OCI-M2 (cell line): ENCODE results near the gene VGLL1.
A peak's percentile ranks its signal among the peaks of the same experiment; 100 is the strongest.

Experiments used
- DNase-seq: peaks from one replicate; lab custom pipeline; 2025; ENCODE audit not compliant: unreplicated experiment; lab: John Stamatoyannopoulos, UW

Gene VGLL1, protein sequence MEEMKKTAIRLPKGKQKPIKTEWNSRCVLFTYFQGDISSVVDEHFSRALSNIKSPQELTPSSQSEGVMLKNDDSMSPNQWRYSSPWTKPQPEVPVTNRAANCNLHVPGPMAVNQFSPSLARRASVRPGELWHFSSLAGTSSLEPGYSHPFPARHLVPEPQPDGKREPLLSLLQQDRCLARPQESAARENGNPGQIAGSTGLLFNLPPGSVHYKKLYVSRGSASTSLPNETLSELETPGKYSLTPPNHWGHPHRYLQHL

DNA sequence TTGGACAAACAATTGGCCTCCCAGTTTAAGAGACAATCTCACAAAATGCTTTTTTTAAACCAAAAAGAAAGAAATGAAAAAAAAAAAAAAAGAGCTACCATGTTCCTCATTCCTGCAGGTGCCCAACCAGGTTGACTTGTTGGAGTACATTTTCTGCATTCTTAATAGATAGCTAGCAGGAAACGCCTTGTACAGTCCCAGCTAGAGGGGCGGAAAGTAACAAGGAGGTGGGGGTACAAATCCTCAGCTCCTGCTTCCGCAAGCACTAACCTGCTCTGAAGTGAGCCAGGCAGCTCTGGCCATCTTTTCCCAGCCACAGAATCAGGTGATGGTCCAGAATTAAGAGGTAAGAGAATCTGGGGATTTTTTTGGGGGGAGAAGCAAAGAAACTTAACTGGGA, at the start of gene VGLL1:
Gene VGLL1, plus strand, starts transcription at position 265 of the 400 bp plus-strand sequence. CDS start 3,806 bp downstream, outside the sequence.
- DNase-seq = no peak

DNA sequence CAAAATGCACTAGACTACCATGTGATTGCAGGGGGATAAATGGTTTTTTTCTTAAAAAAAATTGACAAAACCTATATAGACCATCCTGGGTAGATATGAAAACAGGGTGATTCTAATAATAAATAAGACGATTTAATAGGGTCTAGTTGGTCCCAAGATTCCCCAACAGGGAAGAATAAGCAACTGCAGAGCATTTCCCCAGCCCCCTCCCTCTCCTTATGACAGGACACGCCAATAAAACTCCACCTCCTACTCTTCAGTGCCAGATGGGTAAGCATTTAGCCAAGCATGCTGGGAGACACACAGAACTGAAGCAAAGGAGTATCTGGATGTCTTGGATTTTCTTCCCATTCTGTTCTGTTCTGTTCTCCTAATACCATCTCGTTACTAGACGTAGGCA, 44.4 kb upstream of the VGLL1 start, which contains the start of gene BRS3:
Gene BRS3, plus strand, starts transcription at position 301 of the 400 bp plus-strand sequence. CDS start 168 bp downstream, outside the sequence.
- DNase-seq = no peak

DNA sequence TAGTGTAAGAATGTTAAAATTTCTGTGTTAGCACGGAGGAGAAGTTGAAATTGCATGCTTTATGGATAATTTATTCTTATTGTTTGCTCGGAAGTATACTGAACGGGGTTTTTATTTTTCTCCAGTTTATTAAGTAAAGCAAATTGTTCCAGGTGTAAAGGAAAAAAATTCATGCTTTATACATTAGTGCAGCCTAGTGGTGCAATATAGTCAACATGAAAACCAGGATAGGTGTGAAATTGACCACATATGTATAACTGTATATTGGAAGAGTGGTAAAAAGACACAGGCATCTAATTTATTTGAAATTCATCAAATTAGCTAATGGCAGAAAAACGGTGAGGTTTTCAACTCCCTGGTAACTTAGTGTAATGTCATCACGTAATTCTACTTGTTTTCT, 43.3 kb upstream of the VGLL1 start:
- DNase-seq = no peak

DNA sequence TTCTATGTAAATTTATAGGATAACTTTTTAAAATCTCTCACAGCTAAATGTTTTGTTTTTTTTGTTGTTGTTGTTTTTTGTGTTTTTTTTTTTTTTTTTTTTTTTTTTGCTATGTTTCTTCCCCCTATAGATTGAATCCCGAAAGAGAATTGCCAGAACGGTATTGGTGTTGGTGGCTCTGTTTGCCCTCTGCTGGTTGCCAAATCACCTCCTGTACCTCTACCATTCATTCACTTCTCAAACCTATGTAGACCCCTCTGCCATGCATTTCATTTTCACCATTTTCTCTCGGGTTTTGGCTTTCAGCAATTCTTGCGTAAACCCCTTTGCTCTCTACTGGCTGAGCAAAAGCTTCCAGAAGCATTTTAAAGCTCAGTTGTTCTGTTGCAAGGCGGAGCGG, 40.2 kb upstream of the VGLL1 start:
- no peak for DNase-seq

DNA sequence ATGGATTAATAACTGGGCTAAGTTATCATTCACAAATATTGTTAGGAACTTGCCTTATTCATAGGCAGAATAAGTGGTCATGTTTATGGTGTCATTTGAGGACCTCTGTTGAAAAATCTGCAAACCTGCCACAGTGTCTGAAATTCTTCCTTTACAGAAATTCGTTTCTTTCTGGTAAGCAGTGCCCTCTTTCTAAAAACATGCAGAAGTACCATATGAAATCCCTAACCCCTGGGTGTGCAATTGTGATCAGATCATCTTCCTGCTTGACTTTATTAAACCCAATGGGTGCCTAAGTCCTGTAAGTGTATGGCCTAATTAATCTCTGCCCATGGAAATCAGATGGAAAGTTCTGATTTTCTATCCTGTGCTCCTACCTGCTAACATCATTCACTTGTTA, 39.0 kb upstream of the VGLL1 start:
- DNase-seq = no peak

DNA sequence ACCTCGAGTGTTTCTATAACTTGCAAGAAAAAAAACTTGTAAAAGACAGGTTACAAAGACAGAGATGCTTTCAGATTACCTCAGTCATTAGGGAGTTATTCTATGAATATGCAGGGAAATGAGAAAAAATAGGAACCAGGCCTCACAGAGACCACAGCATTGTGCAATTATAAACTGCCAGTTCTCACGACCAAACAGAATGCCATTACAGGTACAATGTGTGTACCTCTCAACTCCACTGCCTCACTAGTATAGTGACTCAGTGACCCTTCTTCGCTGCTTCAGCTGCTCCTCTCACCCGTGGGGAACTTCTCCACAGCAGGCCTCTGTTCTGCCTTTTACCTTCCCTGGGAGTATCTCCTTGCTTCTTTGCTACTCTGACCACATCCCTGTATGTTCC, 37.0 kb upstream of the VGLL1 start:
- no peak for DNase-seq

DNA sequence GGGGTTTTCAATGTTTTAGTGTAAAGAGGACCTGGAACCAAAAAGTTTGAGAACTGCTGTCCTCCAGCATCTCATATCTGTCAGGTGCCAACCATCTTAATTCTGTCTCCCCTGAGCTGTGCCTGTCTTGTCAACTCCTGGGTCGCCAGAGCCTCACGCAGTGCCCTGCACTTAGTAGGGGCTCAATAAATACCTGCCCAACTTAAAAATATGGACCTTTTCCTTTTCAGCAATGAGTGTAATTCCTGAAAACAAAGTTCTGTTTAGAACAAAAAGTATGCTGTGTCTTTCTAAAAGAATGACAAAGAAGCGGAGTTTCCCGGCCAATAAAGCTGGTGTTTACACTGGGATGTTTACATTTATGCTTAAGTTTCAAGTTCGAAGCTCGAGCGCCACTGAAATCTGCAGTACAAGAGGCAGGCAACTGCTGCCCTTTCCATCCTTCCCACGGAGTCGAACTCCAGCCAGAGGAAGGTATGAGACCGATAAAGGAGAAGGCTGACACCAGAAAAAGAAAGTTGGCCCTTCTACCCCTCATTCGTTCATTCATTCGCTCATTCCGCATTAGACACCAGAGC, 35.7 kb upstream of the VGLL1 start:
- DNase-seq = no peak

DNA sequence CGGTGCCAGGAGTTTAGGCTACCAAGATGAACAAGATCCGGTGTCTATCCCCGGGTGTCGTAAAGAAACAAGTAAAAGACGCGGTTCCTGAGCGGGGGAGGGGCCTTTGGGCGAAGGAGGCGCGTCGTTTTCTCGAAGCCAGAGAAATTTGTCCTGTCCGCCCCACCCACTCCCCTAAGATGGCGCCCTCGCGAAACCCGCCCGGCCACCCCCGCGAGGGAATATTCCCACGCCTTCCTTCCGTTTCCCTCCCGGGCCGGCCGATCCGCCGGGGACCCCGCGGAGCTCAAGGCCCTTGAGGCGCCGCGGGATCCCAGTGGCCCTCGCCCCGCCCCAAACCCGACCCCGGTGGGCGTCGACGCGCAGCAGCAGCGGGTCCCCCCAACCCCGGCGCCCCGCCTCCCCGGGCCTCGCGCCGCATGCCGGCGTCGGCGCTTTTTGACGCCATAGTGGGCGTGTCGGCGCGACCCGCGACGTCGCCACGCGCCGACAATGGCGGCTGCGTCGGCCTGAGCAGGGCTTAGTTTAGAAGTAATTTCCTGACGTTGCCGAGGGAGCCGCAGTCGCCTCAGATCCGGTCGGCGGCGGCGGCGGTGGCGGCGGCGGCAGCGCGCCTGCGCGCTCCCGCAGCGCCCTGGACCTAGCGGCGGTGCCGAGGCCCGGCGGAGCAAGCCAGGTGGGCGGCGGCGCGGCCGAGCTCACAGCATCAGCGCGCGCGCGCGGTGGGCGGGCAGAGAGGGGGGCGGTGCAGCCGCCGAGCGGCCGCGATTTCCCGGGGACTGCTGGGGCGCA, 35.1 kb upstream of the VGLL1 start:
- DNase-seq = peak; percentile 4

DNA sequence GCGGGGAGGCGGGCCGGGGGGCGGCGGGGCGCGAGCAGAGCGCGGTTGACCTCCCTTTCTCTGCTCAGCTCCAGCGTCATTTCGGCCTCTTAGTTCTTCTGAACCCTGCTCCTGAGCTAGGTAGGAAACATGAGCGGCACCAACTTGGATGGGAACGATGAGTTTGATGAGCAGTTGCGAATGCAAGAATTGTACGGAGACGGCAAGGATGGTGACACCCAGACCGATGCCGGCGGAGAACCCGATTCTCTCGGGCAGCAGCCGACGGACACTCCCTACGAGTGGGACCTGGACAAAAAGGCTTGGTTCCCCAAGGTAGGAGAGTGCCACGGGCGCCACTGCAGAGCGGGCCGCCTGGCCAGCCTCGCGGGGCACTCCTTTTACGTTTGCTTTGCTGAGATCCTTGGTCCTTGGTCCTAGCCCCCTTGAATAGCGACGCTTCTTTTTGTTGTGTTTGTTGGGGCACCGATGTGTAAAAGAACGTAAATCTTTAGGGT, 34.4 kb upstream of the VGLL1 start, which contains the start of gene HTATSF1:
Gene HTATSF1, plus strand, starts transcription at position 37 of the 497 bp plus-strand sequence. Its CDS starts 93 bp downstream, at position 130.
- DNase-seq = no peak

DNA sequence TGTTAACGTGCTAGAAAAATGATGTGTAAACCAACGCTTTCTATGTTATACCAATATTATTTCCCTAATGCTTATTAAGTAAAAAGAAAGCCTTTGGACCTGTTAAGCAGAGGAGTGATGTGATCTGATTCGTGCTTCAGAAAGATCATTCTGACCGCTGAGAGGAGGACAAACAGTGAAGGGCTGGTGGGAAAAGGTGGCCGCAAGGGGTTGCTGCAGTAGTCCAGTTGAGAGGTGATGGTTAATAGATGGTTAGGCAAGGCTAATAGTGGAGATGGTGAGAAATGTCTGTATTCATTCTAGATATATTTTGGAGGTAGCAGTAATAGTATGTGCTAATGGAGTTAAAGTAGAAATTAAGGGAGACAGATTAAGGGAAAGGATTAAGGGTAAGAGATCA, 12.9 kb upstream of the VGLL1 start:
- DNase-seq = no peak

DNA sequence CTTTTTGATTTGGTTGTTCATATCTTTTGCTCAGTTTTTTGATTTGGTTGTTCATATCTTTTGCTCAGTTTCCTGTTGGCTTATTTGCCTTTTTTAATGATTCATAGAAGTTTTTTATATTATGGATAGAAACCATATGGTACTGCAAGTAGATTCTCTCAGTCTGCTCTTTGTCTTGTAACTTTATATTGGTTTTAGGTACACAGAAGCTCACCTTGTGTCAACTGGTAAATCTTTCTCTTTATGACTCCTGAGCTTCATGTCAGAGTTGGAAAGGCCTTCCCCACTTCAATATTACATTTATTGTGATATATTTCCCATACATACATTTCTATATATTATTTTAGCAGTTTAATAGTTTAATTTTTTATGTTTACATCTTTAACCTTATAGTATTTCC, 8.2 kb upstream of the VGLL1 start:
- no peak for DNase-seq

DNA sequence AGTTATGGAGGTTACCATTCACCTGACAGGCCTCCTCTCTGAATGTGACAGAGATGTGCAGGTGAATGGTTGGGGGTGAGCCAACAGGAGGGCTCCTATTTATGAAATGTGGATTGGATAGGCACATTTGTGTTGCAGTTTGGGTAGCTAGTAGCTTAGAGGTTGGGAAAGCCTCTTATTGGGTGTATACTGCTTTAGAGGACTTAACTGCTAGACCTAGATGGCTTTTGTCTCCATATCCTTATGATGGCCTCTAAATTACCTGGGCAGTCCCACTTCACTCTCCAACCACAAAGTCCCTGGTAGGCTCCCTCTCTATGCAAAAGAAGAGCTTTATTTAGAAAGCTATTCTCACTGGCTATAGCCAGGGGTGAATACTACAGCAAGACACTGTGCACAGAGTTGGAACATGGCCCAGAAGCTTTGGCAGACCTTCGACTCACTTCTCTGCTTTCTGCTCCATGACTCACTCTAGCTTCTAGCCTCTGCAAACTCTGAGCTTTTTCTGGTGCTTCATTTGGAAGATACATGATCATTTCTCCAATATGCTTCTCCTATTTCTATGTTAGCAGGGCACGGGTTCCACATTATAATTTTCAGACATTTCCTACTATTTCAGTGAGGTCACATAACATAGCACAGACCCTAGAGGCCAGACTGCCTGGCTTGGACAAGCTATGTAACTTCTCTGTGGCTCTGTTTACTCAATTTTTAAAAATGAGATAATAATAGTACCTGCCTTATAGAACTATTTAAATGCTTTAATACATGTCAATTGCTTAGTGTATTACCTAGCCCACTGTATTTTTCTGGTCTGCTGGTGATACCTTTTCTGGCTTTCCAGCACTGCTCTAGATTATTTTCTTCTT, 6.0 kb upstream of the VGLL1 start:
- no peak for DNase-seq

DNA sequence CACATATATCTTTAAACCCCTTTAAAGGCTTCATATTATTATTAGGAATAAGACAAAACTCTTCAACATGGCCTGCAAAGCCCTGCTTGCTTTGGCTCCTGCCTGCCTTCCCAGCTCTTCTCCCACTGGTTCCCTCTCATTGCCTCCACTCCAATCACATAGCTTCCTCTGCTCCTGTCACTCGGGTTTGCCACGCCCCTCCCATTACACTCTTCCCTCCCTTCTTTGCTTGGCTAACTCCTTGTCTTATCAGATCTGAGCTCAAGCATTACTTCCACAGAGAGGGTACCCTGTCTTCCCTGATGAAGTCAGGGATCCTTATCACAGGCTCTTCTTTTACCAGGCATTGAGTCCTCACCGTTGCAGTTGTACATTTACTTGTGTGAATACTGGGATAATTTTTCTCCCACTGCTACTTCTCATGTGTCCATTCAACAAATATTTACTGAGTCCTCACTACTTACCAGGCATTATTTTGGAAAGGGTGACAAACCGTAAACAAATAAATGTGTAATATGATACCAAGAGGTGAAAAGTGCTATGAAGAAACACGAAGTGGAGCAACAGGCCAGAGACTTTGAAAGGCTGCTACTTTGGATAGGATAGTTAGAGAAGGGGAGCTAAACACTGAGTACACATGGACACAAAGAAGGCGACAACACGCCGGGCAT, 3.2 kb upstream of the VGLL1 start:
- DNase-seq = no peak

DNA sequence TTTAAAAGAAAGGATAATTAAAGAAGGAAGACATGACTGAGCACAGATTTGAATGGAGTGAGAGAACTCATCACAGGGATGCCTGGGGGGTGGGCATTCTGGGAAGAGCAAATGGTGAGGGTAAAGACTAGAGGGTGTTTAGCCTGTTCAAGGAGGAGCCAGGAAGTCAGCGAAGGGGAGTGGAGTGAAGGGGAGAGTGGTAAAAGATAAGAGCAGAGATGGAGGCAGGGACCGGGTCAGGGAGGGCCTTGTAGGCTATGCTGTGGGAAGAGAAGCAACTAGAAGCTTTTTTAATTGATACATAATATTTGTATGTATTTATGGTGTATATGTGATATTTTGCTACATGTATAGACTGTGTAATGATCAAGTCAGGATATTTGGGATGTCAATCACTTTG, 2.2 kb upstream of the VGLL1 start:
- DNase-seq = no peak

DNA sequence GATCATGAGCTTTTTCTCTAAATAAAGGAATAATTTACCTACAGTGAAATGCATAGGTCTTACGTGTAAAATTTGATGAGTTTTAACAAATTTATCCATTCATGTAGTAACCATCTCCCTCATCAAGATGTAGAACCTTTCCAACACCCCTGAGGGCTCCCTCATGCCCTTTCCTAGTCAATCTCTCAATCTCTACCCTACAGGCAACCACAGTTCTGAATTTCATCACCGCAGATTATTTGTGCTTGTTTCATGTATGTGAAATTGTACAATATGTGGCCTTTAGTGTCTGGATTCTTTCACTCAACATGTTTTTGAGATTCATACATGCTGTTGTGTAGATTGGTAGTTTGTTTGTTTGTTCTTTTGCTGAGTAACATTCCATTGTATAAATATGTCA, 2.1 kb downstream of the VGLL1 start:
- DNase-seq = no peak

DNA sequence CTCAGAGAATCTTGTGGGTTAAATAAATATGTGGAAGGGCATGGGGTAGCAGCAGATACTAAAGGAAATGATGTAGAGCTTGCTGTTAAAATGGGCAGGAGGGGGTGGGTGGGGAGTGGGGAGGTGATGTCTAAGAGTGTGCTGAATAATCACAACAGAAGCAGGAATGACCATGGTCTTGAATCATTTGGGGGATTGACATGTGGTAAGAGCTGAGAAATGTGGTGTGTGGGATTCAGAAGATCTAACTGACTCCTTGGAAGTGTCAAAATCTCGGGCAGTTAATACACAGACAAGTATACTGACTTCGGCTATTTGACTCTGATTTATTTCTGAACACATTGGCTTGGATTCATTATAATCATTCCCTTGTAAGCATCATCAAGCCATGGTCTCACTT, 6.8 kb downstream of the VGLL1 start:
- DNase-seq = no peak

DNA sequence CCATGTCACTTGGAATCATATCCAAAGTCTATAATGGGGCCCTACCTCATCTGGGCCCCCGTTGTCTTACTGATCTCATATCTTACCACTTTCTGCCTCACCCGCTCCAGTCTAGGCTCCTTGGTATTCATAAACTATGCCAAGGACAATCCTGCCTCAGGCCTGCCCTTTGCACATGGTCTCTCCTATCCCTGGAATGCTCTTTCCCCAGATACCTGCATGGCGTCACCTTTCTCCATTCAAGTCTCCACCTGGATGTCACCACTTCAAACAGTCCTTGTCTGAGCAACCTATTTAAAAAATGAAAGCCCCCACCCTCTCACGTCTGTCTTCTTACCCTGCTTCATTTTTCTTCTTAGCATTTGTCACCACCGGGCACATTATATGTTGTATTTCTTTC, 8.2 kb downstream of the VGLL1 start:
- DNase-seq = no peak

DNA sequence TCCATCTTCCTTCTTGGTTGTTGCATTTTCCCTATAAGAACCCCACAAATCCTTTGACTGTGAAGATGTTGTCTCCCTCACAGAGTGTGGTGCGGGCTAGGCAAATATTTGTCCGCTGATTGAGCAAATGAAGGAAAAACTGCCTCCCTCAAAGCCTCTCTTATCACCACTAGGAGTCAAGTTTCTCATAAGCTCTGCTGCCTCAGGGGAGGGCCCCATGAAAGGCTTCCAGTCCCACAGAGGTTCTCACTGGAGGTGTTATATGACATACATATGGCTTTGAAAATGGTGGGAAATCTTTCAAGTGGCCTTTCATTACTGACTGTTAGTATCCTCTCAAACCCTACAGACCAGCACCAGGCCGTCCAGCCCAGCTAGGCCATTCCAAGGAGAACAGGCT, 9.3 kb downstream of the VGLL1 start:
- no peak for DNase-seq

DNA sequence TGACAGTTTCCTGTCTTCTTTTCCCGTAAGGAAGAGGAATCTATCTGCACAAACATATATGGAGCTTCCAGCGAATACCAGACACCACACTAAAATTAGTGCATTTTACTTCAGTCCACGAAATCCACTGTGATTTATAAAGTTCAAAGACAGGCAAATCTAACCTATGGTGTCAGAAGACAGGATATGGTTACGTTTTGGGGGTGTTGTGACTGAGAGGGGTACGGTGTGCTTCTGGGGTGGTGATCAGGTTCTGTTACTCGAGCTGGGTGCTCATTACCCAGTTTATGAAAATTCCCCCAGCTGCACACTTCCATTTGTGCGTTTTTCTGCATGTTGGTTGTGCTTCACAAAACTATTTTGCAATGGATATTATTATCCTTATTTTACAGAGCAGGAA, 10.3 kb downstream of the VGLL1 start:
- no peak for DNase-seq

DNA sequence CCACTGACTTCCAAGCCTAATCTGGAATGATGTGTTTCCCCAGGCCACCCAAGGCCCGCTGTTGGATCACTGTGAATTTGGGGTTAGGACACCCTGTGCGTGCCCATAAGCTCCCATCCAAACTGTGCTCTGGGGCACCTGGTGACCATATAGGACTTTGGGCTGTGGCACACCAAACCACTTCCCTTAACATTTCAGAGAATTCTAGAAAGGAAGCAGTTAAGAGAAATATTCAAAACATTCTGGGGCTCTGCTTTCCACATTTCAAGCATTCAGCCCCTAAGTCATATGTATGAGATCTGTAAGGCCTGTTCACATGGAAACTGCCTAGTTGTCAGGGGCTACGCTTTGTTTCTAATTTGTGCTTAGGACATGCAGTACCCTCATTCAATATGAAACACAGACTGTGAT, 14.4 kb downstream of the VGLL1 start:
- no peak for DNase-seq
